IPS-18c (cell line): ENCODE data around the gene ATP8A1.
A peak's percentile ranks its signal among the peaks of the same experiment; 100 is the strongest.
"Not testable (repeated sequence)": the region's sequence is repeated elsewhere in the genome, so short reads cannot be mapped to it uniquely, and the experiment has no call there.

Source experiments
- H3K4me3 ChIP-seq: 2 replicates; pipeline ENCODE4 v1.7.0; 2013; ENCODE audit warnings: low read depth, mild to moderate bottlenecking, low read length, moderate library complexity; ENCODE audit not compliant: insufficient read depth
- H3K9me3 ChIP-seq: one replicate; pipeline ENCODE4 v1.6.1; 2013; ENCODE audit warnings: mild to moderate bottlenecking, low read length, moderate library complexity; ENCODE audit not compliant: control insufficient read depth, insufficient read depth

ATP8A1 gene

GRCh38 chr4:42656944-42657792, at the start of gene ATP8A1:
TSS of gene ATP8A1 (minus strand) at chr4:42657105. CDS start at chr4:42656873, 232 bp downstream.
- H3K9me3 ChIP-seq: peaks cover 4% of the 10 kb centered on the region
- peak within 1 kb of the TSS; percentile 85 for H3K4me3 ChIP-seq

GRCh38 chr4:42706086-42706485, 49.2 kb upstream of the ATP8A1 start:
- Histone ChIP-seq H3K9me3 (peaks cover 2% of the 10 kb centered on the region), H3K4me3 (no peak overlapping the region)

GRCh38 chr4:42703813-42704212, 46.9 kb upstream of the ATP8A1 start:
- no peak overlapping the region for H3K4me3 ChIP-seq
- peaks cover 2% of the 10 kb centered on the region for H3K9me3 ChIP-seq

- Histone ChIP-seq H3K4me3 (no peak overlapping the region), H3K9me3 (peaks cover 2% of the 10 kb centered on the region)
Observed at GRCh38 chr4:42702895-42703294, 46.0 kb upstream of the ATP8A1 start.

GRCh38 chr4:42701780-42702179, 44.9 kb upstream of the ATP8A1 start:
- not testable (repeated sequence) for H3K9me3 ChIP-seq, H3K4me3 ChIP-seq

- no peaks in the 10 kb centered on the region for H3K9me3 ChIP-seq
- no peak overlapping the region for H3K4me3 ChIP-seq
Observed at GRCh38 chr4:42690537-42690936, 33.6 kb upstream of the ATP8A1 start.

- Histone ChIP-seq H3K9me3 (no peaks in the 10 kb centered on the region), H3K4me3 (no peak overlapping the region)
Observed at GRCh38 chr4:42683393-42683792, 26.5 kb upstream of the ATP8A1 start.

- Histone ChIP-seq H3K4me3 (no peak overlapping the region), H3K9me3 (peaks cover 2% of the 10 kb centered on the region)
Observed at GRCh38 chr4:42678512-42678911, 21.6 kb upstream of the ATP8A1 start.

GRCh38 chr4:42676066-42676951, 19.4 kb upstream of the ATP8A1 start:
- peaks cover 2% of the 10 kb centered on the region for H3K9me3 ChIP-seq
- no peak overlapping the region for H3K4me3 ChIP-seq

GRCh38 chr4:42673082-42673425, 16.1 kb upstream of the ATP8A1 start:
- H3K4me3 ChIP-seq: no peak overlapping the region

GRCh38 chr4:42672359-42673081, 15.6 kb upstream of the ATP8A1 start:
- peaks cover 2% of the 10 kb centered on the region for H3K9me3 ChIP-seq
- H3K4me3 ChIP-seq: no peak overlapping the region

More at GRCh38 chr4:42673082-42673425, 16.1 kb upstream of the ATP8A1 start:
- peaks cover 2% of the 10 kb centered on the region for H3K9me3 ChIP-seq

GRCh38 chr4:42671431-42672194, 14.7 kb upstream of the ATP8A1 start:
- Histone ChIP-seq H3K4me3 (no peak overlapping the region), H3K9me3 (peaks cover under 1% of the 10 kb centered on the region)

GRCh38 chr4:42658261-42658660, 1.4 kb upstream of the ATP8A1 start:
- H3K9me3 ChIP-seq: peaks cover 4% of the 10 kb centered on the region
- H3K4me3 ChIP-seq: no peak overlapping the region

- H3K9me3 ChIP-seq: peaks cover 4% of the 10 kb centered on the region
- H3K4me3 ChIP-seq: peak overlapping the region; percentile 85
Observed at GRCh38 chr4:42656679-42656943, 294 bp downstream of the ATP8A1 start.

GRCh38 chr4:42655921-42656678, 805 bp downstream of the ATP8A1 start:
- Histone ChIP-seq H3K9me3 (peaks cover 4% of the 10 kb centered on the region), H3K4me3 (peak overlapping the region; percentile 85)

- Histone ChIP-seq H3K9me3 (peaks cover 4% of the 10 kb centered on the region), H3K4me3 (no peak overlapping the region)
Observed at GRCh38 chr4:42655269-42655637, 1.7 kb downstream of the ATP8A1 start.
